Natural killer cell (primary cell): ENCODE data around the gene L1TD1. TPM values are rescaled to one million over a fixed set of nuclear protein-coding genes. Genes with fewer than 3 reads are reported as not detected.
"Not testable (repeated sequence)": the region's sequence is repeated elsewhere in the genome, so short reads cannot be mapped to it uniquely, and the experiment has no call there.

ENCODE experiments used
- ATAC-seq, 3 donors: fragments of 150-1000 bp in 2 of 3; fragments of 200-7000 bp in 1 of 3; cut with Tn5 transposase; 1 replicate in 1 of 3; 2 replicates in 2 of 3; pipeline ENCODE4 v1.10.0; 2021; ENCODE audit warnings: mild to moderate bottlenecking in 2 of 3, moderate library complexity in 2 of 3
- DNase-seq, 2 donors: peaks; one replicate each; pipeline versions ENCODE4 v3.0.0 to v3.0.0-alpha.2; 2013 to 2021; ENCODE audit warnings: mixed read lengths in 1 of 2
- H3K27ac ChIP-seq: one replicate; pipeline ENCODE4 v1.5.1; 2013; ENCODE audit warnings: mild to moderate bottlenecking, low read length
- H3K27me3 ChIP-seq: one replicate; pipeline ENCODE4 v1.6.1; 2013; ENCODE audit warnings: low read length; ENCODE audit not compliant: control insufficient read depth, insufficient read depth
- H3K36me3 ChIP-seq: one replicate; pipeline ENCODE4 v1.6.1; 2013; ENCODE audit warnings: low read length; ENCODE audit not compliant: control insufficient read depth, insufficient read depth
- H3K4me1 ChIP-seq: one replicate; pipeline ENCODE4 v1.6.1; 2013; ENCODE audit warnings: low read length; ENCODE audit not compliant: control insufficient read depth, insufficient read depth
- H3K4me3 ChIP-seq: one replicate; pipeline ENCODE4 v1.5.1; 2013; ENCODE audit warnings: low read length
- H3K9me3 ChIP-seq: one replicate; pipeline ENCODE4 v1.6.1; 2013; ENCODE audit warnings: low read length; ENCODE audit not compliant: control insufficient read depth, insufficient read depth
- H3K27ac Mint-ChIP-seq, 2 donors: one replicate each; pipeline ENCODE4 v1.8.0; 2022; ENCODE audit warnings: mild to moderate bottlenecking in 2 of 2, mixed read lengths in 2 of 2, moderate library complexity in 1 of 2
- H3K27me3 Mint-ChIP-seq, 2 donors: one replicate each; pipeline ENCODE4 v1.8.0; 2022; ENCODE audit warnings: low read depth in 2 of 2, mixed read lengths in 2 of 2
- H3K36me3 Mint-ChIP-seq: one replicate; pipeline ENCODE4 v1.8.0; 2022; ENCODE audit warnings: mixed read lengths
- H3K4me1 Mint-ChIP-seq, 2 donors: one replicate each; pipeline ENCODE4 v1.8.0; 2022; ENCODE audit warnings: mixed read lengths in 2 of 2
- H3K4me3 Mint-ChIP-seq: one replicate; pipeline ENCODE4 v1.8.0; 2022; ENCODE audit warnings: mild to moderate bottlenecking, moderate library complexity, mixed read lengths
- H3K9me3 Mint-ChIP-seq, 2 donors: one replicate each; pipeline ENCODE4 v1.8.0; 2022; ENCODE audit warnings: mixed read lengths in 2 of 2
- CTCF ChIP-seq: fragments of 200-600 bp; IDR thresholded peaks from one replicate; pipeline ENCODE4 v1.8.0; 2022; ENCODE audit warnings: antibody characterized with exemption
- WGBS: methylation state at CpG from one replicate; pipeline ENCODE4 v1.1.7; 2013; ENCODE audit warnings: missing lambda C conversion rate; ENCODE audit not compliant: insufficient coverage; 5-methylcytosine and 5-hydroxymethylcytosine counted together
- intact Hi-C: fragments of 100-400 bp; cut with micrococcal nuclease; formaldehyde crosslinking; loops from one replicate; pipeline ENCODE4 v1.14.2; 2022
- total RNA-seq, 4 donors: library from RNA; stranded (reverse); fragments of 120-200 nt in 1 of 4; gene quantifications; one replicate each; pipeline versions ENCODE4 v1.2.3 to v1.2.4, GENCODE V29; 2013 to 2022

L1TD1 gene
- total RNA-seq, 3 donors from 2014 or later (not counting 1 experiment from before 2014, with no cell fraction given) = 0.35 TPM; not detected in 2

- Mint-ChIP-seq H3K27me3 (peaks cover 0 to 6% of the 10 kb centered on the region in 2 donors), H3K36me3 (no peaks in the 10 kb centered on the region), H3K9me3 (no peaks in the 10 kb centered on the region), H3K4me1 (peaks cover 0 to 3% of the 10 kb centered on the region in 2 donors), H3K4me3 (no peak overlapping the region), H3K27ac (no peak overlapping the region)
- H3K27me3 ChIP-seq = no peaks in the 10 kb centered on the region
- 88% methylated on average over 4 of the region's 4 CpGs for WGBS
- H3K36me3 ChIP-seq = no peaks in the 10 kb centered on the region
- H3K27ac ChIP-seq = no peak overlapping the region
- ATAC-seq (no peak), DNase-seq (no peak)
- no peak for TF ChIP-seq CTCF
- no peaks in the 10 kb centered on the region for H3K9me3 ChIP-seq
- no peaks in the 10 kb centered on the region for H3K4me1 ChIP-seq
- H3K4me3 ChIP-seq = no peak overlapping the region
- intact Hi-C loops = no loop called here
These were observed 42.7 kb downstream of the L1TD1 start for GRCh38 chr1:62237361-62237760.

GRCh38 chr1:62237950-62238374, 43.3 kb downstream of the L1TD1 start:
- no peak overlapping the region for H3K27ac Mint-ChIP-seq
- no peak overlapping the region for H3K27ac ChIP-seq
- H3K36me3 ChIP-seq = no peaks in the 10 kb centered on the region
- H3K4me3 ChIP-seq = no peak overlapping the region
- no peaks in the 10 kb centered on the region for H3K9me3 Mint-ChIP-seq
- DNase-seq (no peak), ATAC-seq (no peak)
- TF ChIP-seq CTCF = no peak
- H3K27me3 Mint-ChIP-seq = peaks cover 0 to 6% of the 10 kb centered on the region in 2 donors
- 83% methylated on average over 8 of the region's 8 CpGs for WGBS
- intact Hi-C loops = no loop called here
- peaks cover 0 to 3% of the 10 kb centered on the region in 2 donors for H3K4me1 Mint-ChIP-seq
- H3K9me3 ChIP-seq = no peaks in the 10 kb centered on the region
- no peak overlapping the region for H3K4me3 Mint-ChIP-seq
- no peaks in the 10 kb centered on the region for H3K27me3 ChIP-seq
- no peaks in the 10 kb centered on the region for H3K4me1 ChIP-seq
- H3K36me3 Mint-ChIP-seq = no peaks in the 10 kb centered on the region

- Histone ChIP-seq H3K27me3 (no peaks in the 10 kb centered on the region), H3K4me3 (no peak overlapping the region), H3K4me1 (no peaks in the 10 kb centered on the region), H3K9me3 (no peaks in the 10 kb centered on the region), H3K36me3 (no peaks in the 10 kb centered on the region), H3K27ac (no peak overlapping the region)
- DNase-seq (no peak), ATAC-seq (no peak)
- Mint-ChIP-seq H3K9me3 (no peaks in the 10 kb centered on the region), H3K27ac (no peak overlapping the region), H3K27me3 (peaks cover 0 to 6% of the 10 kb centered on the region in 2 donors), H3K4me3 (no peak overlapping the region), H3K4me1 (peaks cover 0 to 3% of the 10 kb centered on the region in 2 donors), H3K36me3 (no peaks in the 10 kb centered on the region)
- TF ChIP-seq CTCF = no peak
- intact Hi-C loops = no loop called here
- WGBS = 91% methylated on average over 8 of the region's 9 CpGs
These were observed 43.9 kb downstream of the L1TD1 start for GRCh38 chr1:62238507-62238906.

- H3K4me3 ChIP-seq, DNase-seq, H3K4me1 ChIP-seq, ATAC-seq, H3K36me3 Mint-ChIP-seq, H3K9me3 Mint-ChIP-seq, H3K9me3 ChIP-seq, H3K27ac Mint-ChIP-seq, H3K4me3 Mint-ChIP-seq, H3K27ac ChIP-seq, H3K27me3 Mint-ChIP-seq, H3K4me1 Mint-ChIP-seq, H3K36me3 ChIP-seq, intact Hi-C loops, H3K27me3 ChIP-seq: not testable (repeated sequence)
- no CpG with 5 or more reads among the region's 3 CpGs for WGBS
These were observed 45.2 kb downstream of the L1TD1 start for GRCh38 chr1:62239652-62240403.
